ENCODE results near the gene SPEF1.

DNA sequence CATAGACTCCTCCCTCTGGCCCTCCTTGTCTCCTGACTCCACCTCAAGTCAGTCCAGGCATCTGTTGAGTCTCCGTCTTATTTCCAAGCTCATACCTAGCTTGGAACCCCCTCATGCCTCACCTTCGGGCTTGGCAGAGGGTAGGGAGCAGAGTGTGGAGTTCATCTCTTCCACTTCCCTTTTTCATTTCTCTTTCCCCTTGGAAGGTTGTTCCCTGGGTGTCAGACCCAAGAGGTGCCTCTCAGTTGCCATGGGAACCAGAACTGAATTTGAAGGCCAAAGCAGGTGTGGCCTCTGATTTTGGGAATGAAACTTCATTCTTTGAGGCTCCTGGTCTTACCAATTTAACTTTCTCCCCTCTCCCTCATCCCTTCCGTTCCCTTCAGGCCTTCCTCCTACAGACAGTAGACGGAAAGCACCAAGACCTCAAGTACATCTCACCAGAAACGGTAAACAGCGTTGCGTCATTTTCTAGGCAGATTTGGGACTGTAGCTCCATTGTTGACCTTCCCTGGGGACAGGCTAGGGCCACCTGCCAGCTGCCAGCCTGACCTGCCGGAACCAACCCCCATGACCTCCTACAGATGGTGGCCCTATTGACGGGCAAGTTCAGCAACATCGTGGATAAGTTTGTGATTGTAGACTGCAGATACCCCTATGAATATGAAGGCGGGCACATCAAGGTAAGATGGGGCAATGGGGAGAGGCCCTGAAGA, 21.4 kb upstream of the SPEF1 start:
- TF ChIP-seq POLR2A (IDR thresholded peaks at IDR 0.05; ENCODE audit: low read depth, low read length) (no peak), TAF1 (IDR thresholded peaks at IDR 0.05; ENCODE audit: low read depth, low read length) (no peak)
